Activated T-helper 9 cell treated with anti-CD3 and anti-CD28 coated beads, Interleukin-2, amount 50 U/mL, for 16 hours (primary cell): ENCODE measurements around the gene OR7C2.
"Not testable (repeated sequence)": the region's sequence is repeated elsewhere in the genome, so short reads cannot be mapped to it uniquely, and the experiment has no call there.

ENCODE experiments used
- DNase-seq: peaks from one replicate; pipeline ENCODE4 v3.0.0-alpha.2; 2020; ENCODE audit warnings: low read depth

OR7C2 gene

DNA sequence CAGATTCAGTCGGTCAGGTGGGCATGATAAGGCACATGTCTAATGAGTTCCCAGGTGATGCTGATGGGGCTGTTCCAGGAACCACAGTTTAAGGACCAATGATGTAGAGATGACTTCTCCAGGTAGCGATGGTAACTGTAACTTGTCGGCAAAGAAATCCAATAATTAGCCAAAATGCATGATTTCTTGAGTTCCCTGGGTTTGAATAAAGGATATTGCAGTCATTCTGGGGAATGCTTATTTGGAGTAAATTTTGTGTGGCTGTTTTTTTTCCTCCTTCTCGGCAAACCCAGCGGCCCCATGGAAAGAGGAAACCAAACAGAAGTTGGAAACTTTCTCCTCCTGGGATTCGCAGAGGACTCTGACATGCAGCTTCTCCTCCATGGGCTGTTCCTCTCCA lies at the start of gene OR7C2:
TSS of gene OR7C2 (plus strand) at position 301 of the 400 bp plus-strand sequence. CDS start at position 301, 0 bp downstream.
- DNase-seq, result no peak

DNA sequence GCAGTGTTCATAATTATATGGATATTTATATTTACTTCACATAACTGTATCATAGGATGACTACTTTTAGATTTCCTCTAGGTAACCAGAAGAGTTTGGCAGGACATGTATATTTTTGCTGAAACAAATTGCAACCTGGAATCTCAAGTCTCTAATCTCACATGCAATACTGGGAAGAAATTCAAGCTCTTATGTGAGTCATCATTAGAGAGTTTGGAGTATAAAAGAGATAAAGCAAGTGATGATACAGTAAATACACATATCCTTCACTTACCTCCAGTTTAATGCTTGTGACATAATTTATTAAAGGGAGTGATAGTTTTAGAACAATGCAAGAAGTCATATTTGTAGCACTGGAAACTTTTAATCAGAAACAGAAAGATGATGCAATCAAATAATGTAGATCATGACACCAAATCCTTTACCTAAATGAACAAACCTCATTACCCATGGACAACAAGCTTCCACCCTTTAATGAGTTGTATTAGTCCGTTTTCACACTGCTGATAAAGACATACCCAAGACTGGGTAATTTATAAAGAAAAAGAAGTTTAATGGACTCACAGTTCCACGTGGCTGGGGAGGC lies 39.5 kb upstream of the OR7C2 start:
- DNase-seq, result no peak

DNA sequence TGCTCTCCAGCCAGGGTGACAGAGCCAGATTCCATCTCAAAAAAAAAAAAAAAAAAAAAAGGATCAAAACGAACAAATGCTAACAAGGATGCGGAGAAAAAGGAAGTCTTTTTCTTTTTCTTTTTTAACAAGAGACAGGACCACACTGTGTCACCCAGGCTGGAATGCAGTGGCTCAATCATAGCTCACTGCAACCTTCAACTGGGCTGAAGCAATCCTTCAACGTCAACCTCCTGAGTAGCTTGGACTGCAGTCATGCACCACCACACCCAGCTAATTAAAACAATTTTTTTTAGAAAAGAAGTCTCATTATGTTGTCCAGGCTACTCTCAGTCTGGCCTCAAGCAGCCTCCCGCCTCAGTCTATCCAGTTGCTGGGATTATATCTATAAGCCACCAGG lies 34.6 kb upstream of the OR7C2 start:
- no peak for DNase-seq

DNA sequence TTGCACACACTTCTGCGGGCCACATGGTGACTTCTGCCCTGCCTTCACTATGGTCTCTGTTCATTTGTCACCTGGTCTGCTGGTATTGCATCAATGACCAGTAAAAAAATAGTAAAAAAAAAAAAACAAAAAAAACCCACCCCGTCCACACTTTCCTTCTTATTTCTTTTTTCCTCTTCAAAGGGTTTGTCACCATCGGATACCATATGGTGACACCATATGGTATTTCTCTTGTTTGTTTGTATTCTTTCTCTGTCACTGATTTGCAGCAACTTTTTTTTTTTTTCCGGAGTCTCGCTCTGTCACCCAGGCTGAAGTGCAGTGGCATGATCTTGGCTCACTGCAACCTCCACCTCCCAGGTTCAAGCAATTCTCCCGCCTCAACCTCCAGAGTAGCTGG lies 26.2 kb upstream of the OR7C2 start:
- no peak for DNase-seq

DNA sequence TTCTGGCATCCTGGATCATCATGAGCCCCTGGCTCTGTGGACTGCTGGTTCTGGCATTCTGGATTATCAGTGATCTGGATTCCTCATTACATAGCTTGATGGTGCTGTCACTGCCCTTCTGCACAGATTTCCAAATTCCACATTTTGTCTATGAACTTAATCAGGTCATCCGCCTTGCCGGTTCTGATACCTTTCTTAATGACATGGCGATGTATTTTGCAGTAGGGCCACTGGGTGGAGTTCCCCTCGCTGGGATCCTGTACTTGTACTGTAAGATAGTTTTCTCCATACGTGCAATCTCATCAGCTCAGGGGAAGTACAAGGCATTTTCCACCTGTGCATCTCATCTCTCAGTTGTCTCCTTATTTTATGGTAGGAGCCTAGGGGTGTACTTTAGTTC lies 24.4 kb upstream of the OR7C2 start:
- DNase-seq, result no peak

DNA sequence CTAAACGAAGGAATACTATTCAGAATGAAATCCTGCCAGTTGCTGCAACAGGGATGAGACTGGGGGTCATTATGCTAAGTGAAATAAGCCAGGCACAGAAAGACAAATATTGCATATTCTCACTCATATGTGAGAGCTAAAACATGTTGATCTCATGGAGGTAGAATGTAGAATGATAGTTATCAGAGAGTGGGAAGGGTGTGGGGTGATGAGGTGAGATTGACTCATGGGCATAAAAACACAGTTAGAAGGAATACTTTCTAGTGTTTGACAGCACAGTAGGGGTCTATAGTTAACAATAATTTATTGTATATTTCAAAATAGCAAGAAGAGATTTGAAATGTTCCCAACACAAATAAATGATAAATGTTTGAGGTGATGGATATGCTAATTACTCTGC lies 7.8 kb upstream of the OR7C2 start:
- DNase-seq, result no peak

DNA sequence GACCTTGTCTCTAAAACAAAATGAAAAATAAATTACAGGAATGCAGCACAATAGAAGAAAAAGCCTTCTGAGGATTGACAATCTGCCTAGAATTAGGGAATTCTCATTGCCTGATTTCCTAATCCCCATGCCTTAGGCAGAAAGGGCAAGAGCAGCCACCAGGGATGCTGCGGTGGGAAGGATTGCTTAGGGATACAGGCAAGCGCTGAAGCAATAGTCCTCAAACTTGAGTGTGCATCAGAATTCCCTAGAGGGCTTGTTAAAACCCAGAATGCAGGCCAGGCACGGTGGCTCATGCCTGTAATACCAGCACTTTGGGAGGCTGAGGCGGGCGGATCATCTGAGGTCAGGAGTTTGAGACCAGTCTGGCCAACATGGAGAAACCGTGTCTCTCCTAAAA lies 1.0 kb upstream of the OR7C2 start:
- no peak for DNase-seq

DNA sequence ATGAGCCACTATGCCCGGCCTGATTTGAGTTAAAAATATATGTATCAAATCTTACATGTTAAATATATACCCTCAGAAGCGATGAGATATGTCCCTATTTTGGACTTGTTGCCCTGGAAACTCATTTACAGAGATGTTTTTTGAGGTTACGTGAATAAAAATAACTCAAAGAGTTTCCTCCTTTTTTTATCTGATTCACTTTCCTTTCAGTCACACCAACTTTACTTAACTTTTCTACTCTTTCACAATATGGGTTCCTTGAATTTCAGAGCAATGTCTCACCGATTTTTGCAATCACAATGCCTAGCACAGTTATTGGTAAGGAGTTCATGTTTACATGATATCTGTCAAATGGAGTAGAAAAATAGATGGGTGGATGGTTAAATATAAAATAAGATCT lies 2.3 kb downstream of the OR7C2 start:
- DNase-seq, result no peak

DNA sequence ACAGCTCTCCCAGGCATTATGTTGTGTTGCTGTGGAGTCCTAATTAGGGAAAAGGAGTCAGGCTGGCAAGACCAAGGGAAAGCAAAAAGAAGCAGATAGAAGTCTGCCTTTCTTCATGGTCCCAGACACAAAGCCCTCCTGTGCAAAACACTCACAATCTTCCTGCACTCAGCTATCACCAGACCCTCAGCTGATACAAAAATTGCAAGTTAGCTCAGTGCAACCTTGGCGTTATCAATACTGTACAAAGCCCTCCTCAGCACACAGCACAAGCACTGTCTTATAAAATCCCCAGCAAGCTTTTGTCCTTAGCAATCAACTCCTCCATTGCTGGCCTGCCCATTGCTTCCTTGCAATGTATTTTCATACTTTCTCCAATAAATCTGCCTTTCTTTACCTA lies 3.2 kb downstream of the OR7C2 start:
- no peak for DNase-seq

DNA sequence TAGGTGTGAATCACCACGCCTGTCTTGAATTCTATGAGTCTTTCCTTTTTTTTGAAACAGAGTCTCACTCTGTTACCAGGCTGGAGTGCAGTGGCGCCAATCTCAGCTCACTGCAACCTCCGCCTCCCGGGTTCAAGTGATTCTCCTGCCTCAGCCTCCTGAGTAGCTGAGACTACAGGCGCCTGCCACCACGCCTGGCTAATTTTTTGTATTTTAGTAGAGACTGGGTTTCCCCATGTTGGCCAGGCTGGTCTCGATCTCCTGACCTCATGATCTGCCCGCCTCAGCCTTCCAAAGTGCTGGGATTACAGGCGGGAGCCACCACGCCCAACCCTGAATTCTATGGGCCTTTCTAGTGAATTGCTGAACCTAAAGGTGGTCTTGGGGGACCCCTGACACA lies 8.1 kb downstream of the OR7C2 start:
- DNase-seq, result not testable (repeated sequence)

DNA sequence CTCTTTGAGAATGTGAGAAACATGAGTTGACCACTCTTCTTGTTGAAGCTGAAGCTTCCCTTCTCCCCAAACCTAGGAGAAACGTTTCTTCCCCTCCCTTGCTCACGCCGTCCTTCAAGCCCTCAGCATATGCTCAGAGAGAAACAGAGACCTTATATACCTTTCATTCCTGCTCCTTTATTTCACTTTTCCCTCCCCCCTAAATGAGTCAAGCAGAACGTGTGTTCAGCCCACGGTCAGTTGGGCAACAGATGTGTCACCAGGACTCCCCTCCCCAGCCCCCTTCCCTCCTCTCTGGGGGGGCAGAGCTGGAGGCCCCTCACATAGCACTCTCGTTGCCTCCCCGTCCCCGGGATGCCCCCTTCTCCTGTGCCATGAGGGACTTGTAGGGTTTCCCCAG lies 8.6 kb downstream of the OR7C2 start:
- no peak for DNase-seq

DNA sequence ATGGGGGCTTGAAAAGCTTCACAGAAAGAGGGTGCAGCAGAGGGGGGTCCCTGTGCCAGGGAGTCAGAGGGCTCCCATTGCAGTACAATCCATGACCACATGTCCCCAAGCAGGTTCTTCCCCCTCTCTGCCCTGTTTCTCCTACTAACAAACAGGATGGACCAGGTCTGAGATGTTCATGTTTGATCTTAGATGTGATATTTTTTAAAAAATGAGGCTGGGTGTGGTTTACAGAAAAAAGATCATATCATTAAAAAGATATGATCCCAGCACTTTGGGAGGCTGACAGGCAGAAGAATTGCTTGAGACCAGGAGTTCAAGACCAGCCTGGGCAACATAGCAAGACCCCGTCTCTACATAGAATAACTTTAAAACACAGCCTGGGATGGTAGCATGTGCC lies 9.1 kb downstream of the OR7C2 start:
- no peak for DNase-seq

DNA sequence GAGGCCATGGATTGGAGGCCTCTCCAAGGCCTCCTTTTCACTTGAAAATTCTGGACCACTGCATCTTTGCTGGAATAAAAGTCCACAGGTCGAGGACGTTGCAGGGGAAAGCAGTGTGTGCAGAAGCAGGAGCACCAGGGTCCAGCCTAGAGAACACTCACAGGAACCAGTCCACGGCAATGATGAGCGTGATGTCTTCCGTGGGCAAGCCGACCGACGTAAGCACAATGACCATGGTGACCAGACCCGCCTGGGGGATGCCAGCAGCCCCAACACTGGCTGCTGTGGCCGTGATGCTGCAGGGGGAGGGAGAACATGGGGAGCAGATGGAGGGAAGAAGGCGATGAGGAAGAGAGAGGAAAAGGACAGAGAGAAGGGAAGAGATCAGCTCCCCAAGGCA lies 11.5 kb downstream of the OR7C2 start:
- DNase-seq, result no peak

DNA sequence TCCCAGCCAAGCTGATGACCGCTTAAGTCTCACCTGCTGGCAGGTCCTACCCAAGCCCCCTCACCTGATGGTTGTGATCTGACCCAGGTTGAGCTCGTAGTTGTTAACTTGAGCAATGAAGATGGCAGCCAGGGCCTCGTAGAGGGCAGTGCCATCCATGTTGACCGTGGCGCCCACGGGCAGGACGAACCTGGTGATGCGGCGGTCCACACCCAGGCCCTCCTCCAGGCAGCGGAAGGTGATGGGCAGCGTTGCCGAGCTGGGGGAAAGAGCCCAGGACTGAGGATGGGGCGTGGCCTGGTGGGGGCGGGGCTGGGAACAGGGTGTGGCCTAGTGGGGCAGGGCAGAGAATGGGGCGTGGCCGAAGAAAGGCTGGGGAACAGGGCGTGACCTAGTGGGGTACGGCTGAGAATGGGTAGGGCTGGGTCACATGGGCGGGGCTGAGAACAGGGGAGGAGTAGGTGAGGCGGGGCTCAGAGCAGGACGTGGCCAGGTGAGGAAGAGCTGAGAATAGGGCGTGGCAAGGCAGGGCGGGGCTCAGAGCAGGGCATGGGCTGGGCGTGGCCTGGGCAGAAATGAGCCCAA lies 12.9 kb downstream of the OR7C2 start:
- DNase-seq, result no peak

DNA sequence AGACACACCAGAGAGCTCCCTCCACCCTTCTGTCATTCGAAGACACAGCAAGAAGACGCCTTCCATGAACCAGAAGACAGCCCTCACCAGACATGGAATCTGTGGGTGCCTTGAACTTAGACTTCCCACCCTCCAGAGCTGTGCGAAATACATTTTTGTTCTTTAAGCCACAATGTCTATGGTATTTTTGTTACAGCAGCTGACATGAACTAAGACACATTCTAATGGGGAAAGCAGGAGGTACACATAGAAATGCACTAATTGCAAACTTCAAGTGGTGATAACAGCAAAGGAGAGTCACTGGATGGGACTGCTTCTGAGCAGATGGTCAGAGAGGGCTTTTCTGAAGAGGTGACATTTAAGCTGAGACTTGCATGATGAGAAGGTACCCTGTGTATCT lies 16.2 kb downstream of the OR7C2 start:
- no peak for DNase-seq

DNA sequence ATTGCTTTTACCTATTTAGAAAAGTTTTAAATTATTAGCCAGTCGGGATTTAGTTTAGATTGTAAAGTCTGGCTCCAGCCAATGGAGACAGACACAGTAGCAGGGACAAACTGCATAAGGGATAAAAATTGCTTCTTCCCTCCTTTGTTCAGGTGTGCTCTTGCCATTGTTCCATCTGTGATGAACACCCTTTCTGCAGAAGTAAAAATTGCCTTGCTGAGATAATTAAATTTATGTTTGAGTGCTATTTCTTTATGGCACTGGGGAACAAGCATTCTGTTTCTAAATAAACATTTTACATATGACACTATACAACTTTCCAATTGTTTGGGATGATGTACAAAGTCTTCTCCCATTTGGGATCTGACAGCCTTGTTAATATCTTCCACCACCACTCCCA lies 18.0 kb downstream of the OR7C2 start:
- DNase-seq, result no peak

DNA sequence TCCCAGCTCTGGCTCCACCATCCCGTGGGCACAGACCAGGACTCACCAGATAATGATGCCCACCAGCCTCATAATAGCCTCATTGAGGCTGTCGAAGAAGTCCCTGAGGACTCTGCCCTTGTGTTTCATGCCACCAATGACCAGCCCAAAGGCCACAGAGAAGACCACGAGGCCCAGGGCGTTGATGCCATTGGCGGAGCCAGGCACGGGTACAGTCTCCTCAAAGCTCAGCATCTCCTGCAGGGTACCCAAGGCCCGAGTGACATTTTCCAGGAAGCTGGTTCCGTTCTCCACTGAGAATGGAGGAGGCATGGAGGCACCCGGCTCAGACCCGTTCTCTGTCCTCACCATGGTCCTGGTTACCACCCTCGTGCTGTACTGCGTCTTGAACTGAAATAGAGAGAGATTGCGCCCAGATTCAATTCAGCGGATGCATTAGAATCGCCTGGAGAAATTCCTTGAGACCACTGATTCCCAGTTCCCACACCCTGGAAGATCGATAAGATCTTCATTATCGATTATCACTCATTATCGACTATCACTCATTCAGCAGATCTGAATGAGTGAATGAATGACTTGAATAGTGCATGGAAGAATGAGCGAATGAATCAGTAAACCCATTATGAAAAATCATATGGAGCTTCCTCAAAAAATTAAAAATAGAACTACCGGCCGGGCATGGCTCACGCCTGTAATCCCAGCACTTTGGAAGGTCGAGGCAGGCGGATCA lies 20.8 kb downstream of the OR7C2 start:
- no peak for DNase-seq

DNA sequence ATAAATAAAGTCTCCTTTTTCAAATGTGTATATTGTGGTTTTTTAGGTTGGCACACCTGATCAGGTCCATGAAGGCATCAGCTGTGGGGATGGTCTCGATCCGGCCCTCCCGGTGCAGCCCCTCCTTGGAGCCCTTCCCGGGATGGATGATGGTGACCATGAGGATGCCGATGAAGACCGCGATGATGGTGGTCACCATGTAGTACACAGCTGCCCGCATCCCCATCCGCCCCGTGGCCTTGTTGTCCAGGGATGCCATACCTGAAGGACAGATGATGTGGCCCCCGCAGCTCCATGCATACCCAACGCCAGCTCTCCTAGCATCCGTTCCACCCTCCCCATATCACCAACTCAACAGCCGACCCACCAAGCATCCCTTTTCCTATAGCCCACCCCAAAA lies 27.0 kb downstream of the OR7C2 start:
- DNase-seq, result no peak

DNA sequence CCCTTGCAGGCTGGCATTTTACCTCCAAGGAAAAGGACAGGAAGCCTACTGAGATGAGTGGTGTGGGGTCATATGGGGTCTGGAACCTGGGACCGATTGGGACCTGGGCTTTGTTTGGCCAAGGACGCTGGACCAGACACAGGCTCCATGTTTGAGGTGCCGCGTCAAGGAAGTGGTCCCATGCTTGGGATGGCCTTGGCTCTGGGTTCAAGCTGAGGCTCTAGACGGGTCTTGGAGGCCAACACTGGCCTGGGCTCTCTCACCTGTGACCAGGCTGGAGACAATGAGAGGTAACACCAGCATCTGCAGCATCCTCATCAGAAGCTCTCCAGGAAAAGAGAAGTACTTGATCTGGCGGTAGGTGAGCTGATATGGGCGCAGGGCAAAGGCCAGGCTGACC lies 30.2 kb downstream of the OR7C2 start:
- no peak for DNase-seq

DNA sequence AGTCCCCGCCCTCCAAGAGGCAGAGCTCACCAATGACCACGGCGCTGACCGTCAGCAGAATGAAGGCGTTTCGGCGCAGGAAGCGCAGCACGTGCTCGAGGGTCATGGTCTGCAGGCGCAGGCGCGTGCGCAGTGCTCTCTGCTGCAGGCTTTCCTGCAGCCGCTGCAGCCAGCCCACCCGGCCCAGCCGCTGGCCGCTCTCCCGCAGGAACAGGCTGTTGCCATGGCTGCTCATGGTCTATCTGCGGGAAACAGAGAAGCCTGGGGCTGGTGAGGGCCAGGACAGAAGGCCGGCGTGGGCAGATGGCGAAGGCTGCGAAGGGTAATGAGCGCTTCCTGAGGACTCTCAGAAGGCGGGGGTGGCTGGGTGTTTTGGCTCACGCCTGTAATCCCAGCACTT lies 31.4 kb downstream of the OR7C2 start:
- no peak for DNase-seq

DNA sequence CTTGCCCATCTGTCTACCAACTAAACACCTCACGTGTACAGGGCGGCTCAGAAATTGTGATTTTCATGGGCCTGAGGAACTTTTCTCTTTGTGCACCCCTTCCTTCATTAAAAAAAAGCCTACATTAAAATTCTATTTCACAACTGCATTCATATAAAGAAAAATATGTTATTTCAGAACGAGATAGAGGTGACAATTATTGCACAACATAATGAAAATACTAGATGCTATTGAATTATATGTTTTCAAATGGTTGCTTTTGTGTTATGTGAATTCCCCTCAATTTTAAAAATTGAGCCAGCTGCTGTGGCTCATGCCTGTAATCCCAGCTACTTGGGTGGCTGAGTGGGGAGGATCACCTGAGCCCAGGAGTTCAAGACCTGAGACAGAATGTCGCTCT lies 33.2 kb downstream of the OR7C2 start:
- no peak for DNase-seq

DNA sequence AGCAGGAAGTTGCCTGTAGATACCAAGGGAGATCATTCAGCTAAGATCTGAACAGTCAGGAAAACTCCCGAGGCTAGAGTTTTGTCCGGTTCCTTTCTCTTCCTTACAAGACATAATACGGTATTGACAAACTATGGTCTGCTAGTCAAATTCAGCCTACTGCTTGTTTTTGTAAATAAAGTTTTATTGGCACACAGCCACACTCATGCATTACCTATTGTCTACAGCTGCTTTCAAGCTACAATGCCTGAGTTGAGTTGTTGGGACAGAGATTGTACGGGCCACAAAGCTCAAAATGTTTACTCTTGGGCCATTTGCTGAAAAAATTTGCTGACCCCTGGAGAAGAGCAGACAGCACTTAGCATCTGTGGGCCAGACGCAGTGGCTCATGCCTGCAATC lies 35.8 kb downstream of the OR7C2 start:
- DNase-seq, result no peak

DNA sequence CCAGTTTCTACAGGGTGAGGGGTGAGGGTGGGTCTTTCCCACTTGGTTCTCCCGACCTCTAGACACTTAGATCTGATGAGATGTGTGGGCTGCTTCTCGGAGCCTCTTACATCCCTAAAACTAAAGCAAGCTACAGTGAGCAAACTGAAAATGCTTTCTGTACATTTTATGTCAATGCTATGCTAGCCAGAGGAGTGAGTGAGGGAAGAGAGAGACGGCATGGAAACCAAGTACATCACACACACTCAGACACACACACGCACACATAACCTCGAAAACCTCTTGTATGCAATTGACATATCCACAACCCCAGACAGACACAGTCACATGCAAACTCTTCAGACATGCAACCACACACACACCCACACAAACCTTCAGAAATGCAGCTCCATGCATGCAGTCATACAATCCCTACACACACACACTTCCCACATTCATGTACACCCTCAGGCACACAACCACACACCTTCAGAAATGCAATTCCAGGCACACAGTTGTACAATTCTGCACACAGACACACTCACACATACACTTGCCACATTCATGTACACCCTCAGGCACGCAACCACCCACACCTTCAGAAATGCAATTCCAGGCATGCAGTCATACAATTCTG lies 37.0 kb downstream of the OR7C2 start:
- DNase-seq, result no peak
